GM23248 (cell line): ENCODE data around the gene TTI1.

ENCODE experiments used
- EZH2 ChIP-seq: fragments of 200-600 bp; sonication (generic); IDR thresholded peaks from 2 replicates; pipeline ENCODE4 v1.6.1; 2018; ENCODE audit warnings: antibody characterized with exemption, mild to moderate bottlenecking; ENCODE audit not compliant: insufficient read depth, poor library complexity, severe bottlenecking
- EZH2phosphoT487 ChIP-seq: fragments of 200-600 bp; sonication (generic); IDR thresholded peaks from 2 replicates; pipeline ENCODE4 v1.6.1; 2018; ENCODE audit warnings: antibody characterized with exemption, moderate library complexity, mild to moderate bottlenecking, low read depth; ENCODE audit not compliant: insufficient read depth

- TF ChIP-seq EZH2 (no peak), EZH2phosphoT487 (no peak)
Observed at GRCh38 chr20:38001981-38002380, 31.3 kb downstream of the TTI1 start.
